GM19023 (cell line): Measurements from ENCODE around the gene CHCHD4.
"Not testable (repeated sequence)": the region's sequence is repeated elsewhere in the genome, so short reads cannot be mapped to it uniquely, and the experiment has no call there.

Experiments used
- ATAC-seq: cut with Tn5 transposase; IDR thresholded peaks from one replicate; pipeline ENCODE4 v1.9.1; 2021; ENCODE audit warnings: mild to moderate bottlenecking, moderate library complexity; ENCODE audit not compliant: unreplicated experiment

CHCHD4 gene

GRCh38 chr3:14077310-14077709 is 47.4 kb downstream of the CHCHD4 start:
- ATAC-seq = no peak

- not testable (repeated sequence) for ATAC-seq
Measured at GRCh38 chr3:14075233-14075632, 49.4 kb downstream of the CHCHD4 start.

GRCh38 chr3:14064910-14065309 is 59.8 kb downstream of the CHCHD4 start:
- ATAC-seq = no peak

- no peak for ATAC-seq
Measured at GRCh38 chr3:14063152-14063551, 61.5 kb downstream of the CHCHD4 start.
